GM21390 (cell line): ENCODE data around the gene MCU.

Experiments
- ATAC-seq: cut with Tn5 transposase; IDR thresholded peaks from one replicate; pipeline ENCODE4 v1.9.1; 2021; ENCODE audit not compliant: unreplicated experiment

The MCU gene

DNA sequence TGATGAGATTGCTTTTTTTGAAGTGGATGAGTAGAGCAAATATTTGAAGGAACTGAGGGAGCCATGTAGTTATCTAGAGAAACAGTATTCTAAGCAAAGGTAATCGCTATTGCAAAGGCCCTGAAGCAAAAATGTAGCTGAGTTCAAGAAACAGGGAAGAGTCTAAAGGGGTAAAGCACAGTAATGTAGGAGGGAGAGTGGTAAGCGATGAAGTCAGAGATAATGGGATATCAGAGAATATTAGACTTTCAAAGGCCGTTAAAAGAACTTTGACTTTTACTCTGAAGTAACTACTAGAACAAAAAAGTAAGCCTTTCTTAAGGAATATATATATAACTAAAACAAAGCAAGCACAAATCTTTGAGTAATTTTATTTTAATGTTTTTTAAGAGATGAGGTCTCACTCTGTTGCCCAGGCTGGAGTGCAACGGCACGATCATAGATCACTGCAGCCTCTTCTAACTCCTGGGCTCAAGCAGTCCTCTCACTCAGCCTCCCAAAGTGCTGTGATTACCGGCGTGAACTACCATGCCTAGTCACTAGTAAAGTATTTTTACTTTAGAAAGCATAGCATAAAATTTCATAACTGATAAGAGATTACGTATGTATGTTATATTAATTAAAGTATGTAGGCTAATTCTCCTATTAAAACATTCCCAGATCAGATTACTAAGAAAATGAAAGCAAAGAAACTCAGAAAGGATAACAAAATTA lies 139.9 kb downstream of the MCU start:
- ATAC-seq: no peak

DNA sequence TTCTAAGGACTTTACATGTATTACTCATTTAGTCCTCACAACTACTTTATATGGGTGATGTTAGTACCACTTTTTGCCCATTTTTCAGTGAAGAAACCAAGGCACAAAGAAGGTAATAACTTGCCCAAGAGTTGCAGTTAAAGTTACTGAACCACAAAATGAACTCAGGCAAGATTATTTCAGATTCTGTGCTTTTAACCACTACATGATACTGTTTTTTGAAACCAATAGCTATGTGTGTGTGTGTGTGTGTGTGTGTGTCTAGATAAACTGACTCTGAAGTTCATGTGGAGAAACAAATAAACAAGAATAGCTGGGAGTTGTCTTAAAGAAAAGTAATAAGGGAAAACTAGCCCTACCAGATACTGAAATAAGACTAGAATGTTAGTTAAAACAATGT lies 140.8 kb downstream of the MCU start:
- ATAC-seq: no peak

DNA sequence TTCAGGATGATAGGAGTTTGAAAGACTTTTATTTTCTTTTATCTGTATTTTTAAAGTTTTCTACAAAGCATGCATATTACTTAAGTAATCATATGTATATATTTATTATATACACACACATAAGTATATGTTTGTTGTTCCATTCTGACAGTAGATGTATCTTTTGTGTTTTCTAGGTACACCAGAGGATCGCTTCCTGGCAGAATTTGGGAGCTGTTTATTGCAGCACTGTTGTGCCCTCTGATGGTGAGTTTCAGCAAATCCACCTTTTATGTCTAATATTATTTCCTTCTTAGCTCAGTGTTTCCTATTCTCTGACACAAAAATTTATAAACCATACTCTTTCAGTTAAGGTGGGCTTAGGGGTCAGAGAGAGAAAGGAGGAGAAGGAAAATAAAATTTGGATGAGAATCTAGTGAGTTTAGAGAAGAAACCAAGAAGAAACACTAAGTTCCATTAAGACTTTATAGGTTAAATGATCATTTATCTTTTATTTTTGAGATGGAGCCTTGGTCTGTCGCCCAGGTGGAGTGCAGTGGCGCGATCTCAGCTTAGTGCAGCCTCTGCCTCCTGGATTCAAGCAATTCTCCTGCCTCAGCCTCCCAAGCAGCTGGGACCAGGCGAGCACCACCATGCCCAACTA lies 142.4 kb downstream of the MCU start:
- ATAC-seq: no peak

DNA sequence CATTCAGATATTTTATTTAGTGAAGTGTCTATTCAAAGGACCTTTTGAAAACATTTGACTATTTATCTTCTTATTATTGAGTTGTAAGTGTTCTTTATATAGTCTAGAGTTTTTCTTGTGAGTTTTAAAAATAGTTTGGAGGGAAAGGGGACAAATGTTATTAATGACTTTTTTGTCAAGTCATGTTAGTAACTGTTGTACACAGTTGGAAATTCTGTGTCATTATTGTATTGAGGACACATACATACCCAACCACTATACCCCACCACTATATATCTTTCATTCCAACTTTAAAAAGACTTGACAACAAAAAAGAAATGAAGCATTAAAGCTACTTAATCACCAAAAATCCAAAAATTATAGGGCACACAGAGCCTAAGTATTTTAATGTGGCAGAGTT lies 148.4 kb downstream of the MCU start:
- ATAC-seq: no peak

DNA sequence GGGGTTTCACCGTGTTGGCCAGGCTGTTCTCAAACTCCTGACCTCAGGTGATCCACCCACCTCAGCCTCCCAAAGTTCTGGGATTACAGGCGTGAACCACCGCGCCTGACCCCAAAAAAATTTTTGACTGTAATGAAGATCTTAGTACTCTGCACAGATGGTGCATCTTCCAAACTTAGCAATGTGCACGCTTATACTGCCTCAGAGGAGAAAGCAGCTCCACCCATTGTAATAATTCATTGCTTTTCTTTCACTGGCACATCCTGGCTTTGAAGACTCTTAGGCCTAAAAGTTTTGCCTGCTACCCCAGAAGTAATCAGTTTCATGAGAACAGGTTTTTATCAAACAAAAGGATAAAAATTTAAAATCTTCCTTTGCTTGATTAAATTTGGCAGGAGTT lies 149.5 kb downstream of the MCU start:
- ATAC-seq: no peak

DNA sequence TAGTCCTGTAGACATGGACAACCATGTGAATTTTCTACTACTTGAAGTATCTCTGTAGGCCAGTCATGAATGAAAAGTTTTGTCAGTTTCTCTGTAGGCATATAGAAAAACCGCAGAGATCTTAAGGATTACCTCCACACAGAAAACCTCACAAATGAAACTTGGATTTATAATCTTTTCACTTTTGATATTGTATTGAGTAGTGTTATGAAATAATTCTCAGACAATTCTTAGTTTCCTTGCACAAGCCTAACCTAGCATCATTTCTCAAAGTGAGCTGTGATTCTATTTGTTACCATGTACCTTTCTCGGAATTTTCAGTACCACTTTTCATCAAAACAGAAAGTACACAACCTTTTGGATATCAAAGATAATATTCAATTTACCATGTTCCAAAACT lies 150.2 kb downstream of the MCU start:
- no peak for ATAC-seq

DNA sequence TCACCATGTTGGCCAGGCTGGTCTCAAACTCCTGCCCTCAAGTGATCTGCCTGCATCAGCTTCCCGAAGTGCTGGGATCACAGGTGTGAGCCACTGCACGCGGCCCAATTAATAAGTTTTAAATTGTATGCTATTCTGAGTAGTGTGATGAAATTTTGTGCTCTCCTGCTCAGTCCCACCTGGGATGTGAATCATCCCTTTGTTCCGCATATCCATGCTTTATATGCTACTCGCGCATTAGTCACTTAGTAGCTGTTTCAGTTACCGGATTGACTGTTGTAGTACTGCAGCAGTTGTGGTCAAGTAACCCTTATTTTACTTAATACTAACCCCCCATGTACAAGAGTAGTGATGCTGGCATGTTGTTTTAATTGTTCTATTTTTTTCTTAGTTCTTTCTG lies 154.3 kb downstream of the MCU start:
- ATAC-seq: no peak

DNA sequence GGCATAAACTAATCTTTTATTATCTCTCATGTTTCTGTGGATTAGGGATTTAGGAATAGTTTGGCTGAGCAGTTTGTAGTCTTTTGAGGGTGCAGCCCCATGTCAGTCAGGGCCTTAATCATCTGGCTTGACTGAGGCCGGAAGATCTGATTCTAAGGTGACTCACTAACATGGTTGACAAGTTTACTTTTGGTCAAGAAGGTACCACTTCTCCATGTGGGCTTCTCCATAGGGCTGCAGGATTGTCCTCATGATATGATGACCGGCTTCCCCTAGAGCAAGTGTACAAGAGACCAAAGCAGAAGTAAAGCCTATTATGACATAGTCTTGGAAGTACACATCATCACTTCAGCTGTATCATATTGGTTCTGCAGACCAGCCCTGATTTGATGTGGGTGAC lies 155.7 kb downstream of the MCU start:
- ATAC-seq: no peak

DNA sequence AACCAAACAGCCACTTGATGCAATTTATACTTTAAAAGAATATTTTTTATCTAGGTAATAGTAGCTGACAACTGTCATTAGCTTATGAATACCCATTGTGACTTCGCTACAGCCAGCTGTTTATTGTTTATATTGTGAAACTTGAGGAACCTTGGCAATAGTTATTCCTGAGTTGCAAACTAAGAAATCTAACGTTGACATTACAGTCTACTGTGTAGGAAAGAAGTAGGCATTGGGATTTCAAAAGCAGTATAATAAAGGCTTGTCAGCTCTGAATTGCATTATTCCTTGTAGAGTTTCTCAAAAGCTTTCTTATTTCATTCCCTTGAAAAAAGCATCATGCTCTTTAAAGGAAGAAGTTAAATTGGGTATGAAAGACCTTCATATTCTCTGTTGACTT lies 158.9 kb downstream of the MCU start:
- ATAC-seq: no peak

DNA sequence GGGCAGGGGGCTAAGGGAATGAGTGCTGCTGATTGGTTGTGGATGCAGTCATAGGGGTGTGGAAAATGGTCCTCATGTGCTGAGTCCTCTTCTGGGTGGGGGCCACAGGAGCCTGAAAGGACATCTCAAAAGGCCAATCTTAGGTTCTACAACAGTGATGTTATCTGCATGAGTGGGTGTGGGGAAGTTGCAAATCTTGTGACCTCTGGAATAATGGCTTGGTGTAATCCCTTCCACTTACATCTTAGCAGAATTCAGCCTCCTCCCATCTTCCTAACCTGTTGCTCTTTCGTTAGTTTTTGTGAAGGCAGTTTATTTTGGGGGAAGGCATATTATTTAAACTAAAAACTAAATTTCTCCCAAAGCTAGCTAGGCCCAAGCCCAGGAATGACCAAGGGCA lies 159.6 kb downstream of the MCU start:
- no peak for ATAC-seq

DNA sequence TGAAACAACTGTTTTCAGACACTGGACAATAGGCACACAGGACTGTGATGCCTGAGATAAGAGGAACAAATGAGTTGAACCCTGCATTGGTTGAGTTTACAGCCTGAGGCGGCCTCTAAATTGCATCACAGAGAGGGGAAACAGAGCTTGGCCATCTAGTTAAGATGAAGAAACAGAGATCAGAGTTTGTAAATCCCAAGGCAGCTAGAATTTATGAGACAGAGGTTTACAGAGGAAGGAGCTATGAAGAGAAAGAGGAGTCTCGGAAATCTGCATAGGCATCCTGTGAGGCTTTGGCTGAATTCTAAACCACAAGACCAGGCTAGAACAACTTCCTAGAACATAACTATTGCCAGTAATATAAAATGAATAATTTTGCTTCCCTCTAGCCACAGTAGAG lies 160.6 kb downstream of the MCU start:
- ATAC-seq: no peak

DNA sequence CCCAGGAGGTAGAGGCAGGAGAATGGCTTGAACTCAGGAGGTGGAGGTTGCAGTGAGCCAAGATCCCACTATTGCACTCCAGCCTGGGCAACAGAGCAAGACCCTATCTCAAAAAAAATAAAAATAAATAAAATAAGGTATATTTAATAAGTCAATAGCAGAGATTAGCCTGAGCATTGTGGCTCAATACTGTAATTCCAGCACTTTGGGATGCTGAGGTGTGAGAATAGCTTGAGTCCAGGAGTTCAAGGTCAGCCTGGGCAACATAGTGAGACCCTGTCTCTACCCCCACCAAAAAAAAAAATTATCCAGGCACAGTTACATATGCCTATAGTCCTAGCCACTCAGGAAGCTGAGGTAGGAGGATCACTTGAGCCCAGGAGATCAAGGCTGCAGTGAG lies 163.2 kb downstream of the MCU start:
- ATAC-seq: no peak

DNA sequence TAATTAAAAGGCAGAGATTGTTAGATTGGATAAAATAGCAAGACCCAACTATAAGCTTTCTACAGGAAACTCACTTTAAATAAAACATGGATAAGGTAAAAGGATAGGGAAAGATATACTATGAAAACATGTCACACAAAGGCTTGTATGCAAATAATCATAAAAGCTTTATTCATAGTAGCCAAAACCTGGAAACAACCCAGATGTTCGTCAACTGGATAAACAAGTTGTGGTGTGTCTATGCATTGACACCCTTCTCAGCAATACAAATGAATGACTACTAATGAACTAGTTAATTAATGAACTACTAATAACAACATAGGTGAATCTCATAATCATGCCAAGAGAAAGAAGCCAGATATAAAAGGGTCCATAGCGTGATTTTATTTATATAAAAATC lies 163.8 kb downstream of the MCU start:
- ATAC-seq: no peak

DNA sequence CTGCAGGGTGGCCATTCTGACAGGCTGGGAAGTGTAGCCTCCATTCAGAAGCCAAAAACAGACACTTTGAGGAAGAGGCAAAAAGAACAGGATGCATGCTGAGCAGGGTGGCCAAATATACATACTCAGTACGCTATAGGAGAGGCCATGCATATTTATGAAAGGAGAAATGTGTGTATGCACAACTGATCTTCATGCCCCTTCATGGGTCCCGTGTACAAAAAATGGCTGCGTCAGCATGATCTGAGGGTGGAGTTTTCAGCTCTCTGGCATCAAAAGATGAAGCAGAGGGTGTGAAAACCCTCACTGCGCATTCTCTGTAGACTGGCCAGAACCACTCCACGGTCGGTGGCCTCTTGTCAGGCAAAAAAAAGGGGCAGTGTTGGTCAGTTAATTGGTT lies 166.1 kb downstream of the MCU start:
- ATAC-seq: no peak

DNA sequence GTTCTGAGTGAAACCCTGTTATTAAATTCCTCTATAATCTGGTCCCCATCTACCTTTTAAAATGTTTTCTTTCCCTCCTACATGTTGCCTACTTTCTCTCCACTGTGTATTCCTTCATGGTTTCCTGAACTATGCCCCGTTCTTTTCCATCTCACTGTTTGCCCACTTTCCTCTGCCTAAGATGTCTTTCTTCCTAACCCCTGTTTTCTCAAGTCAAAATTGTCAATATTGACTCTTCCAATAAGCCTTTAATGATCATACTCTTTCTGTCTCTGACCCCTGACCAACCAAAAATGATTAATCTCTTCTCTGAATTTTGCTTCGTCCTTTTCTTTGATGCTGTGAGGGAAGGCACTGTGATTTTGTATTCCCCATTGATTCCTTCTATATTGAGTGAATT lies 171.0 kb downstream of the MCU start:
- no peak for ATAC-seq

DNA sequence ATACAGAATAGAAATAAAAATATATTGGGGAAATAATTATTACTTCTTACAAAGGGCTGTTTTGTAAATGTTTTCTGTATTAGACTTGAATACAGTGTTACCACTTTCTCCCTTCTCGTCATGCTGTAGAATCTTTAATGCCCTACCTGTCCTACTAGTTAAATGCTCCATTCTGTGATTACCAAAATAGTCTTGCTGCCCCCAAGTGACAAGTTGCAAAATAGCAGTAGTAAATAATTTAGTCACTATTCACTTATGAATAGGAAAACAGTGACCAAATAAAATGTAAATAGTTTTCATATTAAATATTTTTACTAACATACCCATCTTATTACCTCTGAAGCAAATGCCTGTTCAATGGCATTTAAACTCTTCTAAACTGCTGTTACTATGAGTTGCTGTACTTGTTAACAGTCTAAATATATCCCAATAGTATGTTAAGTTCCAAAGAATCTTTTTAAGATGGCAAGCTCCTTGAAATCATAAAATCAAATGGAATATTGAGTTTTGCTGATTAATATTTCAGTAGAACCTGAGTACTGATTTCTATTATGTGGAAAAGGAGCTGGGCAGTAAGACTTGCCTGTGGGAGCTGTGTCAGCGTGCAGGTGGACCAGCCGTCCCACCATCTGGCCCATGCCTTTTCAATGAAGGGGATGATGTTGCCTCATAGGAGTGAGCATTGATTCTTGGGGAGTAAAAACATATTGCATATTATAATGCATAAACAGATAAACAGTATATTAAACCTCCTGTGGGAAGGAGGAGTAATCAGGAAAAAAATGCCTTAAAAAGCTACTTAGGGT lies 183.5 kb downstream of the MCU start:
- no peak for ATAC-seq

DNA sequence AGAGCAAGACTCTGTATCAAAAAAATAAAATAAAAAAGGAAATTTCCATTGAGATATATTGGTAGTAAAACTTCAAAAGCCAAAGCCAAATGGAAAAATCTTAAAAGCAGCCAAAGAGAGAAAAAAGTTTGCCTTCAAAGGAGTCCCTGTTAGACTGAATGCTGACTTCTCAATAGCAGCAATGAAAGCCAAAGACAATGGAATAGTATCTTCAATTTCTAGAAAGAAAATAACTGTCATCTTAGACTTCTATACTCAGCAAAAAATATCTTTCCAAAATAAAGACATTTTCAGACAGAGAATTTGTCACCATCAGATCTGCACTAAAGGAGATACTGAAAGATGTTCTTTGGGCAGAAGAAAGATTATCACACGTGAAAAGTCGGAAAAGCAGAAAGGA lies 187.3 kb downstream of the MCU start:
- no peak for ATAC-seq

DNA sequence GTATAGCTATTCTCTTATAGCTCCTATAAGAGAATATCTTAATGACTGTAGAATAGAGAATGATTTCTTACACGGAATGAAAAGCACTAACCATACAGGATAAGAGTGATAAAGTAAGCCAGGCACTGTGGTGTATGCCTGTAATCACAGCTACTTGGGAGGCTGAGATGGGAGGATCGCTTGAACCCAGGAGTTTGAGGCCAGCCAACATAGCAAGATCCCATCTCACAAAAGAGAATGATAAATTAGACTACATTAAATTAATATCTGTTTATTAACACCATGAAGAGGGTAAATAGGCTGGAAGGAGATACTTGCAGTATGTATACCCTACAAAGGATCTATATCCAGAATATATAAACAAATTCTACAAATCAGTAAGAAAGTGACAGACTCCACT lies 189.3 kb downstream of the MCU start:
- no peak for ATAC-seq

DNA sequence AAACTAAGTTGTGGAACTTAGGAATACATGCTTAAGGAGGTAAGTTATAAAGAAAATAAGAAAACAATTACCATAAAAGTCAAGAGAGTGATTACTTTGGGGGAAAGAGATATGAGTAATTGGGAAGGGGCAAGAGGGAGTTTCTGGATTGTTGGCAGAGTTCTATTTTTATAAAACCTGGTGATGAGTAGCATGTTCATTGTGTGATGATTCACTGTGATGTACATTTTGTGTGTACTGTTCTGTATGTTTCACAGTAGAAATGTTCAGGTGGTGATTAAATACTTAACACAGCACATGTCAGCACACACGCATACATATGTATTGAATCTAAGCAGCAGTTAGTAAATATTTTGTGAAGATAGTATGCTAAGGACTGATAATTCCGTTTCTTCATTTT lies 191.9 kb downstream of the MCU start:
- no peak for ATAC-seq

DNA sequence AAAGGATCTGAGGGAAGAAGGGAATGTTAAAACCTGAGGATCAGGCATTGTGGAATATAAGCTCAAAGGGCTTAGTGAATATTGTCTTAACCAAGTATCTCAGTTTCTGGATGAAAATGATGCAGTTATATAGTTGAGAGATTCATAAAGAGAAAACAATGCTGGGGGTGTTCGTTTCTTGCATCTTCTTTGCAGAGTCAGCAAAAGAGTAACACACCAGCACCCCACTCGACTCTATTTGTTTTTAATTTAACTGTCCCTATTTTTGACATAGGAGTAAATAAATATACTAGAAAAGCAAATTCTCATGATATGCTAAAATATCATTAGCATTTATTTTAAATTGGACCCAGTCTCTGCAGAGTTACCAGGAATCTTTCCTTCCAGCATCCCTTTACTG lies 194.0 kb downstream of the MCU start:
- ATAC-seq: no peak

DNA sequence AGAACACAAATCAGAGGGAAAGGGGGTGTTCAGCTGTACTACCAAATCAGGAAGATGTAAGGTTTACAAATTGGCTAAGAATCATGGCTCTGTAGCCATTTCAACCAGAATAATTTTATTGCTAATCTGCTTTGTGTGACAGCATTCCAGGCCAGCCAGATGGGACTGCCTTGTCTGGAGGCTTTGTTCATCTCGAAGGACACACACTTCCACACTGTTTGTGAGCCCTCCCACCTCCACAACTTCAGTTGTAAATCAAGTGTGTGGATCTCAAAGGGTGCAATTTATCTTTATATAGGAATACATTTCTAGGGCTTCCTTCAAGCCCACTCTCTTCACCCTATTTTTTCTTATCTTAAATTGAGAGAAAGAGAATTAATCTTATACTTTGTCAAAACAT lies 194.7 kb downstream of the MCU start:
- no peak for ATAC-seq

DNA sequence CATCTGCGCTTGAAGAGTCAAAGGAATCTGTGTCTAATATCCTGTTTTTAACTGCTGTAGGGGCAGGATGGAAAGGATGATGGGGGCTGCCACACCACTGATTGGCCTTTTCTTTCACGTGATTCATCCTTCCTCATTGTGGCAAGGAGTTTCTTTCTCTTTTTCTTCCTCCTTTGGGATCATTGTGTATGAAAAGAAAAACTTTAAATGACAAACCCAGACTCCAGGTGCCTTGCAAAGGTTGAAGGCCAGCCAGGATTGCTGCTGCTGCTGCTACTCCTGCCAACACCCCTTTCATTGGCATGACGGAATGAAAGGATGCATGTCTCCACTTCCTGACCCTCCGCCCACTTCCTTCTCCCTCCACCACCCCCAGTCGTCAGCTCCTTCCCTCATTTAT lies 195.1 kb downstream of the MCU start:
- ATAC-seq: no peak
